Glutamatergic neuron (in vitro differentiated cells): ENCODE data around the gene SLC22A17. TPM values are rescaled to one million over a fixed set of nuclear protein-coding genes. Genes with fewer than 3 reads are reported as not detected.
"Not testable (repeated sequence)": the region's sequence is repeated elsewhere in the genome, so short reads cannot be mapped to it uniquely, and the experiment has no call there.

Experiments used
- DNase-seq: peaks from one replicate; pipeline ENCODE4 v3.0.0; 2022
- H3K27ac Mint-ChIP-seq: one replicate; pipeline ENCODE4 v1.8.0; 2020; ENCODE audit warnings: mild to moderate bottlenecking, mixed read lengths, inconsistent platforms; ENCODE audit not compliant: unreplicated experiment
- H3K27me3 Mint-ChIP-seq: one replicate; pipeline ENCODE4 v1.8.0; 2020; ENCODE audit warnings: mild to moderate bottlenecking, moderate library complexity, mixed read lengths, inconsistent platforms; ENCODE audit not compliant: unreplicated experiment
- H3K36me3 Mint-ChIP-seq: one replicate; pipeline ENCODE4 v1.8.0; 2020; ENCODE audit warnings: mild to moderate bottlenecking, mixed read lengths, inconsistent platforms; ENCODE audit not compliant: unreplicated experiment
- H3K4me1 Mint-ChIP-seq: one replicate; pipeline ENCODE4 v1.8.0; 2020; ENCODE audit warnings: mild to moderate bottlenecking, low read depth, mixed read lengths, inconsistent platforms; ENCODE audit not compliant: unreplicated experiment
- H3K4me3 Mint-ChIP-seq: one replicate; pipeline ENCODE4 v1.8.0; 2020; ENCODE audit warnings: mild to moderate bottlenecking, mixed read lengths, inconsistent platforms; ENCODE audit not compliant: unreplicated experiment
- H3K9me3 Mint-ChIP-seq: one replicate; pipeline ENCODE4 v1.8.0; 2020; ENCODE audit warnings: mild to moderate bottlenecking, moderate library complexity, mixed read lengths, inconsistent platforms; ENCODE audit not compliant: unreplicated experiment
- CTCF ChIP-seq: fragments of 200-600 bp; sonication (generic); IDR thresholded peaks from one replicate; pipeline ENCODE4 v1.5.0; 2021; ENCODE audit not compliant: partially characterized antibody, unreplicated experiment
- long read RNA-seq: library from polyadenylated mRNA; unstranded; transcript quantifications from one replicate; pipeline ENCODE4 v2.0.0, GENCODE V29; 2020; ENCODE audit not compliant: unreplicated experiment
- total RNA-seq: library from RNA; stranded (reverse); fragmentation: NEBNext Ultra II Directional; extraction: Animal tissue kit (Norgen Biotek cat#: 25700); gene quantifications from one replicate; pipeline ENCODE4 v1.2.1, GENCODE V29; 2021; ENCODE audit not compliant: unreplicated experiment

The SLC22A17 gene
- 70.6 TPM for total RNA-seq
- long read RNA-seq, partial matches to known transcripts = 3 of 3 reads
- long read RNA-seq, other reads (novel, unspliced or antisense) = 0 of 3 reads

DNA sequence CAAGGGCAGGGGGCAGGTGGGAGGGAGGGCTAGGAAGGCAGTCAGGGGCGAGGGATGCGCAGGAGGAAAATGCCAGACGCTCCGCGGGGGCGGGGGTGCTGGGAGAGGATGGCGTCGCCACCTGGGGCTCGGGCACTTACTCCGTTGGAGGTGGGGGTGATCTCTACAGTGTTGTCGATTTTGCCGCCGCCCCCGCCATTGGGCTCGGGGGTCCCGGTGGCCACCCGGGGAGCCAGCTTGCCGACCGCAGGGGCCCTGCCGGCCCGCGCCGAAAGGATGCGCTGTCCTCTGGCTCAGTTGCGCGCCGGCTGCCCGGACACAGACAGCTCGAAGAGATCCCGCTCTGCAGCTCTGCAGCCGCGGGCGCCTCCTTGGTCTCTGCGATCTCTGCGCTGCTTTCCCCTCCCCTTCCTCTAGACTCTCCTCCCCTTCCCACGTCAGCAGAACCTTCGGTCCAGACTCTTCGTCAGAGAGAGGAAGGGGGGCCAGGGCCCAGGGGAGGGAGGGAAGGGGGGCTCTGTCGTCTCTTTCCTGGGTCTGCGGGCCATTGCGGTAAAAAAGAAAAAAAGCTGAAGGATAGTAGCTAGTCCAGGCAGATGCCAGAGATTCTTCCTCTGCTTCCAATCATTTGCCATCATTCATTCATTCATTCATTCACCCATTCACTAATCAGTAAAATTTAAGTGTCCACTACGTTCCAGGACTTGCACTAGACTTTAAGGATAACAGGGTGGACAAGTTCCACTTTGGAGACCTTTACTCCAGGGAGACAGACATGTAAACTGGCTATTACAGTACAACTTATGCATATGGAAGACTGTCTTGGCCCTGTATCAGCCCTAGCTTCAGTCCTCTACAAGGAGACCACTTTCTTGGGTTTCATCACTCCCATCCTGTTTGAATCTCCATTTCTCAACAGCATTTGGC, at the start of gene SLC22A17:
Gene SLC22A17 (minus strand): TSS at position 382 of the 927 bp plus-strand sequence.
- peaks cover 16% of the 10 kb centered on the region for H3K27me3 Mint-ChIP-seq
- peak within 1 kb of the TSS; percentile 92 for H3K4me3 Mint-ChIP-seq
- peaks cover 14% of the 10 kb centered on the region for H3K4me1 Mint-ChIP-seq
- peak; percentile 37 for TF ChIP-seq CTCF
- H3K36me3 Mint-ChIP-seq = peaks cover 16% of the 10 kb centered on the region
- peaks cover 19% of the 10 kb centered on the region for H3K9me3 Mint-ChIP-seq
- H3K27ac Mint-ChIP-seq = peak within 1 kb of the TSS; percentile 90
- DNase-seq = peak; percentile 88

GRCh38 chr14:23401291-23401690, 48.6 kb upstream of the SLC22A17 start:
- H3K4me3 Mint-ChIP-seq = no peak overlapping the region
- H3K9me3 Mint-ChIP-seq = peaks cover 8% of the 10 kb centered on the region
- no peak overlapping the region for H3K27ac Mint-ChIP-seq
- no peaks in the 10 kb centered on the region for H3K4me1 Mint-ChIP-seq
- DNase-seq = no peak
- TF ChIP-seq CTCF = no peak
- peaks cover 12% of the 10 kb centered on the region for H3K27me3 Mint-ChIP-seq
- H3K36me3 Mint-ChIP-seq = no peaks in the 10 kb centered on the region

DNA sequence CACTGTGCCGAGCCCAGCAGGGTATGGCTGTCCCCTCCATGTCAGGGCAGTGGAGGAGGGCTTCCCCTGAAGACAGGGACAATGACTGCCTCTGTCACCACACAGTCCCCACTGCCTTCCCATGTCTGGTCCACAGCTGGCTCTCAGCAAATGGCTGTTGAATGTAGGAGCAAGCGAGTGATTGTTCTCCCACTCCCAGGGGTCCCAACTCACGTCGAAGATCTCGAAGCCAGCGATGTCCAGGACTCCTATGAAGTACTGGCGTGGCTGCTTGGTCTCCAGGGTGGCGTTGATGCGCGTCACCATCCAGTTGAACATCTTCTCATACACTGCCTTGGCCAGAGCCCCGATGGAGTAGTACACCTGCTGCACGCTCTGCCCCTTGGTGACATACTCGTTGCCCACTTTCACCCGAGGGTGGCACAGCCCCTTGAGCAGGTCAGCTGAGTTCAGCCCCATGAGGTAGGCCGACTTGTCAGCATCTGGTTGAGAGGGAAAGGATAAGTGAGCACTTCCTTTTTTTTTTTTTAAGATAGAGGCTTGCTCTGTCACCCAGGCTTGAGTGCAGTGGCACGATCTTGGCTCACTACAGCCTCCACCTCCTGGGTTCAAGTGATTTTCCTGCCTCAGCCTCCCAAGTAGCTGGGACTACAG, 47.9 kb upstream of the SLC22A17 start:
- H3K27ac Mint-ChIP-seq, H3K4me1 Mint-ChIP-seq, H3K9me3 Mint-ChIP-seq: not testable (repeated sequence)

GRCh38 chr14:23399591-23399990, 46.9 kb upstream of the SLC22A17 start:
- no peaks in the 10 kb centered on the region for H3K36me3 Mint-ChIP-seq
- DNase-seq = no peak
- no peaks in the 10 kb centered on the region for H3K4me1 Mint-ChIP-seq
- no peak for TF ChIP-seq CTCF
- no peak overlapping the region for H3K4me3 Mint-ChIP-seq
- H3K27ac Mint-ChIP-seq = no peak overlapping the region
- H3K9me3 Mint-ChIP-seq = peaks cover 7% of the 10 kb centered on the region
- peaks cover 9% of the 10 kb centered on the region for H3K27me3 Mint-ChIP-seq

More for the DNA sequence above, 47.9 kb upstream of the SLC22A17 start:
- H3K27me3 Mint-ChIP-seq, DNase-seq, H3K4me3 Mint-ChIP-seq, H3K36me3 Mint-ChIP-seq: not testable (repeated sequence)

DNA sequence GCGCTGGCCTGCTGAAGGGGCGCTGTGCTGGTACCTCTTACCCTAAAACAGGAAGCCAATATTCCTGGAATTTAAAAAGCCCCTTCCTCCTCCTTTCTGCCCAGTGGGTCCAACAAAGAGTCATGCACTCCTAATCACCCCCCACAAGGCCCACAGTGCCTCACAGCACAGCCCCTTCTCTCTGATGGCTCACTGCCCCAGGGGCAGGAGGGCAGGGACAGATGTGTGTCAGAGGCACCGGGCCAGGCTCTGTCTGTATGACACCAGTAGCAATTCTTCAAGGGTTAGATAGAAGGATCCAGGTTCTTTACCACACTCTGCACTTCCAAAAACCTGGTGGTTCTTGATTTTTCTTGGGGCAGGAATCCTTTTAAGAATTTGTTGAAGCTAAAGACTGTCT, 46.4 kb upstream of the SLC22A17 start:
- peaks cover 8% of the 10 kb centered on the region for H3K9me3 Mint-ChIP-seq
- DNase-seq = no peak
- H3K27me3 Mint-ChIP-seq = peaks cover 9% of the 10 kb centered on the region
- TF ChIP-seq CTCF = no peak
- no peak overlapping the region for H3K27ac Mint-ChIP-seq
- no peaks in the 10 kb centered on the region for H3K36me3 Mint-ChIP-seq
- no peaks in the 10 kb centered on the region for H3K4me1 Mint-ChIP-seq
- H3K4me3 Mint-ChIP-seq = no peak overlapping the region
